Measurements from ENCODE around the gene WDR74. TPM values are rescaled to one million over a fixed set of nuclear protein-coding genes. Genes with fewer than 3 reads are reported as not detected.

Gene WDR74
- polyA plus RNA-seq, 2 of the 4 experiments (the other 2 are of a cell fraction), result 52.9 to 90.6 TPM

DNA sequence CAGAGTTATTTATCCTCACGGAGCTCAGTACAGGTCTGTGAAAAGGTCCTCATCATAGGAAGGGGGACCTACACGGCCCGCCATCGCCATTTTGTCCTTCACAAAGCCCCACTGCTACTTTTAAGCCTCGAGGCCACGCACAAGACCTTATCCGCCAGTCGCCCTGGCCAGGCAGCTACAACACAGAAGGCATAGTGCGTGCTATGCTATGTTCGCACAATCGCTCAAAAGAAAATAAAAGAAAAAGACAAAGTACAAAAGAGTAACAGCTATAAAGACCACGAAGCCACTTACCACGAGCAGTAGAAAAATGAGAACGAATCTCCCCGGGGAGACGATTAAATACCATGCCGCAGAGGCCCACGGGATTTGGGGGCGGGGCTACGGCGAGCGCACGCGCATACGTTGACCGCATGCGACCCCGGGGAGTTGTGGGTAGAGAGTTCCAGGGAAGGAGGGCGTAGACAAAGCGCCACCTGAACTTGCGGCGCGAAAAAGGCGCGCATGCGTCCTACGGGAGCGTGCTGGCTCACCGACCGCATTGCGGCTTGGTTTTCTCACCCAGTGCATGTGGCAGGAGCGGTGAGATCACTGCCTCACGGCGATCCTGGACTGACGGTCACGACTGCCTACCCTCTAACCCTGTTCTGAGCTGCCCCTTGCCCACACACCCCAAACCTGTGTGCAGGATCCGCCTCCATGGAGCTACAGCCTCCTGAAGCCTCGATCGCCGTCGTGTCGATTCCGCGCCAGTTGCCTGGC, 16.4 kb upstream of the WDR74 start (continued):
- TF ChIP-seq, protein P1, sequence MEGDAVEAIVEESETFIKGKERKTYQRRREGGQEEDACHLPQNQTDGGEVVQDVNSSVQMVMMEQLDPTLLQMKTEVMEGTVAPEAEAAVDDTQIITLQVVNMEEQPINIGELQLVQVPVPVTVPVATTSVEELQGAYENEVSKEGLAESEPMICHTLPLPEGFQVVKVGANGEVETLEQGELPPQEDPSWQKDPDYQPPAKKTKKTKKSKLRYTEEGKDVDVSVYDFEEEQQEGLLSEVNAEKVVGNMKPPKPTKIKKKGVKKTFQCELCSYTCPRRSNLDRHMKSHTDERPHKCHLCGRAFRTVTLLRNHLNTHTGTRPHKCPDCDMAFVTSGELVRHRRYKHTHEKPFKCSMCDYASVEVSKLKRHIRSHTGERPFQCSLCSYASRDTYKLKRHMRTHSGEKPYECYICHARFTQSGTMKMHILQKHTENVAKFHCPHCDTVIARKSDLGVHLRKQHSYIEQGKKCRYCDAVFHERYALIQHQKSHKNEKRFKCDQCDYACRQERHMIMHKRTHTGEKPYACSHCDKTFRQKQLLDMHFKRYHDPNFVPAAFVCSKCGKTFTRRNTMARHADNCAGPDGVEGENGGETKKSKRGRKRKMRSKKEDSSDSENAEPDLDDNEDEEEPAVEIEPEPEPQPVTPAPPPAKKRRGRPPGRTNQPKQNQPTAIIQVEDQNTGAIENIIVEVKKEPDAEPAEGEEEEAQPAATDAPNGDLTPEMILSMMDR (IDR thresholded peaks at IDR 0.05), result no peak
- no peak for TF ChIP-seq SMC3 (IDR thresholded peaks at IDR 0.05)
- no peak for TF ChIP-seq NFE2L2 (conservative IDR thresholded peaks at IDR 0.05; ENCODE audit: low read length)
- TF ChIP-seq PHF8 (IDR thresholded peaks at IDR 0.05; ENCODE audit: borderline replicate concordance, low read depth), result peak; percentile 98
- TF ChIP-seq ESRRA (IDR thresholded peaks at IDR 0.05; ENCODE audit: borderline replicate concordance, low read length), result 0 out of 2 replicates have a peak, but pooled peaks have one; percentile 33
- no peak for TF ChIP-seq EHF (CRISPR knock-in tag; IDR thresholded peaks at IDR 0.05)
- TF ChIP-seq POLR2A (IDR thresholded peaks at IDR 0.05; ENCODE audit: low read length), result peak; percentile 95
- no peak for TF ChIP-seq ZNF302 (CRISPR knock-in tag; IDR thresholded peaks at IDR 0.05)
- TF ChIP-seq MAFK (IDR thresholded peaks at IDR 0.05; ENCODE audit: partially characterized antibody), result no peak
- no peak for TF ChIP-seq CBX2 (IDR thresholded peaks at IDR 0.05; ENCODE audit: borderline replicate concordance, low read depth)
- no peak for TF ChIP-seq NR3C1 (IDR thresholded peaks at IDR 0.05)
- TF ChIP-seq SREBF2 (IDR thresholded peaks at IDR 0.05), result no peak
- peak; percentile 92 for TF ChIP-seq HOXA7 (CRISPR knock-in tag; IDR thresholded peaks at IDR 0.05)
- TF ChIP-seq FOXS1 (CRISPR knock-in tag; IDR thresholded peaks at IDR 0.05), result no peak
- TF ChIP-seq, protein P2, sequence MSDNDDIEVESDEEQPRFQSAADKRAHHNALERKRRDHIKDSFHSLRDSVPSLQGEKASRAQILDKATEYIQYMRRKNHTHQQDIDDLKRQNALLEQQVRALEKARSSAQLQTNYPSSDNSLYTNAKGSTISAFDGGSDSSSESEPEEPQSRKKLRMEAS (IDR thresholded peaks at IDR 0.05), result peak; percentile 100
- TF ChIP-seq ELK1 (IDR thresholded peaks at IDR 0.05; ENCODE audit: low read depth, low read length), result no peak
- TF ChIP-seq FOSB (CRISPR knock-in tag; IDR thresholded peaks at IDR 0.05), result peak; percentile 74; the same call in 1 of the 2 replicates
- no peak for TF ChIP-seq TFCP2L1 (CRISPR knock-in tag; IDR thresholded peaks at IDR 0.05)
- TF ChIP-seq HOXB13 (CRISPR knock-in tag; IDR thresholded peaks at IDR 0.05; ENCODE audit: low read depth), result 0 out of 2 replicates have a peak, but pooled peaks have one; percentile 39
- no peak for TF ChIP-seq CHD4 (IDR thresholded peaks at IDR 0.05; ENCODE audit: borderline replicate concordance)
- TF ChIP-seq RNF2 (IDR thresholded peaks at IDR 0.05; ENCODE audit: borderline replicate concordance, low read depth), result no peak
- no peak for TF ChIP-seq EP300 (IDR thresholded peaks at IDR 0.05)
- TF ChIP-seq, protein P3, sequence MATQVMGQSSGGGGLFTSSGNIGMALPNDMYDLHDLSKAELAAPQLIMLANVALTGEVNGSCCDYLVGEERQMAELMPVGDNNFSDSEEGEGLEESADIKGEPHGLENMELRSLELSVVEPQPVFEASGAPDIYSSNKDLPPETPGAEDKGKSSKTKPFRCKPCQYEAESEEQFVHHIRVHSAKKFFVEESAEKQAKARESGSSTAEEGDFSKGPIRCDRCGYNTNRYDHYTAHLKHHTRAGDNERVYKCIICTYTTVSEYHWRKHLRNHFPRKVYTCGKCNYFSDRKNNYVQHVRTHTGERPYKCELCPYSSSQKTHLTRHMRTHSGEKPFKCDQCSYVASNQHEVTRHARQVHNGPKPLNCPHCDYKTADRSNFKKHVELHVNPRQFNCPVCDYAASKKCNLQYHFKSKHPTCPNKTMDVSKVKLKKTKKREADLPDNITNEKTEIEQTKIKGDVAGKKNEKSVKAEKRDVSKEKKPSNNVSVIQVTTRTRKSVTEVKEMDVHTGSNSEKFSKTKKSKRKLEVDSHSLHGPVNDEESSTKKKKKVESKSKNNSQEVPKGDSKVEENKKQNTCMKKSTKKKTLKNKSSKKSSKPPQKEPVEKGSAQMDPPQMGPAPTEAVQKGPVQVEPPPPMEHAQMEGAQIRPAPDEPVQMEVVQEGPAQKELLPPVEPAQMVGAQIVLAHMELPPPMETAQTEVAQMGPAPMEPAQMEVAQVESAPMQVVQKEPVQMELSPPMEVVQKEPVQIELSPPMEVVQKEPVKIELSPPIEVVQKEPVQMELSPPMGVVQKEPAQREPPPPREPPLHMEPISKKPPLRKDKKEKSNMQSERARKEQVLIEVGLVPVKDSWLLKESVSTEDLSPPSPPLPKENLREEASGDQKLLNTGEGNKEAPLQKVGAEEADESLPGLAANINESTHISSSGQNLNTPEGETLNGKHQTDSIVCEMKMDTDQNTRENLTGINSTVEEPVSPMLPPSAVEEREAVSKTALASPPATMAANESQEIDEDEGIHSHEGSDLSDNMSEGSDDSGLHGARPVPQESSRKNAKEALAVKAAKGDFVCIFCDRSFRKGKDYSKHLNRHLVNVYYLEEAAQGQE (IDR thresholded peaks at IDR 0.05), result peak; percentile 57
- no peak for TF ChIP-seq JUNB (IDR thresholded peaks at IDR 0.05)
- no peak for TF ChIP-seq TP53 (CRISPR knock-in tag; IDR thresholded peaks at IDR 0.05)
- no peak for TF ChIP-seq EHMT2 (IDR thresholded peaks at IDR 0.05; ENCODE audit: low read depth)
- no peak for TF ChIP-seq CBX8 (IDR thresholded peaks at IDR 0.05)
- no peak for TF ChIP-seq KDM1A (IDR thresholded peaks at IDR 0.05; ENCODE audit: low read depth)
- TF ChIP-seq ATOH8 (CRISPR knock-in tag; IDR thresholded peaks at IDR 0.05; ENCODE audit: low read depth), result 0 out of 2 replicates have a peak, but pooled peaks have one; percentile 14
- no peak for TF ChIP-seq ZSCAN20 (CRISPR knock-in tag; IDR thresholded peaks at IDR 0.05)
- TF ChIP-seq CEBPB (IDR thresholded peaks at IDR 0.05), result no peak; a peak in 1 of 4 replicates
- TF ChIP-seq POLR2AphosphoS2 (conservative IDR thresholded peaks at IDR 0.05; ENCODE audit: low read length), result no peak
- TF ChIP-seq USF2 (IDR thresholded peaks at IDR 0.05), result peak; percentile 44
- TF ChIP-seq RCOR1 (IDR thresholded peaks at IDR 0.05; ENCODE audit: low read depth, low read length), result no peak
- peak; percentile 97 for TF ChIP-seq MYC (IDR thresholded peaks at IDR 0.05; ENCODE audit: borderline replicate concordance, low read length)
- peak; percentile 4 for TF ChIP-seq GATA3 (IDR thresholded peaks at IDR 0.05; ENCODE audit: borderline replicate concordance)
